Activated T-helper 17 cell treated with anti-CD3 and anti-CD28 coated beads, Interleukin-2, amount 50 U/mL, for 72 hours (primary cell): ENCODE data around the gene PLB1. TPM values are rescaled to one million over a fixed set of nuclear protein-coding genes. Genes with fewer than 3 reads are reported as not detected.

Experiments
- ATAC-seq: fragments of 150-1000 bp; cut with Tn5 transposase; replicated peaks from 2 replicates; pipeline ENCODE4 v1.10.0; 2021; ENCODE audit warnings: mild to moderate bottlenecking, moderate library complexity
- H3K27ac Mint-ChIP-seq: one replicate; pipeline ENCODE4 v1.8.0; 2022; ENCODE audit warnings: mixed read lengths
- H3K27me3 Mint-ChIP-seq: one replicate; pipeline ENCODE4 v1.8.0; 2022; ENCODE audit warnings: mixed read lengths
- H3K36me3 Mint-ChIP-seq: one replicate; pipeline ENCODE4 v1.8.0; 2022; ENCODE audit warnings: low read depth, mild to moderate bottlenecking, mixed read lengths
- H3K4me1 Mint-ChIP-seq: one replicate; pipeline ENCODE4 v1.8.0; 2022; ENCODE audit warnings: mixed read lengths
- H3K4me3 Mint-ChIP-seq: one replicate; pipeline ENCODE4 v1.8.0; 2022; ENCODE audit warnings: mild to moderate bottlenecking, mixed read lengths
- H3K9me3 Mint-ChIP-seq: one replicate; pipeline ENCODE4 v1.8.0; 2022; ENCODE audit warnings: mixed read lengths
- total RNA-seq, 2 donors: library from RNA; stranded (reverse); gene quantifications; one replicate each; pipeline ENCODE4 v1.2.3, GENCODE V29; 2022

PLB1 gene
- total RNA-seq, 2 donors from 2014 or later = 0.61 to 0.90 TPM

GRCh38 chr2:28583899-28584553 lies 88.2 kb downstream of the PLB1 start:
- H3K27me3 Mint-ChIP-seq = no peaks in the 10 kb centered on the region
- no peaks in the 10 kb centered on the region for H3K9me3 Mint-ChIP-seq
- no peaks in the 10 kb centered on the region for H3K36me3 Mint-ChIP-seq
- H3K27ac Mint-ChIP-seq = peak overlapping the region; percentile 74
- peak; percentile 96 for ATAC-seq
- peak overlapping the region; percentile 56 for H3K4me3 Mint-ChIP-seq
- peaks cover 23% of the 10 kb centered on the region for H3K4me1 Mint-ChIP-seq

- Mint-ChIP-seq H3K9me3 (no peaks in the 10 kb centered on the region), H3K4me1 (peaks cover 28% of the 10 kb centered on the region), H3K36me3 (no peaks in the 10 kb centered on the region), H3K27me3 (no peaks in the 10 kb centered on the region), H3K27ac (no peak overlapping the region), H3K4me3 (peak overlapping the region; percentile 44)
- peak; percentile 20 for ATAC-seq
These were observed 91.0 kb downstream of the PLB1 start for GRCh38 chr2:28586867-28587266.

DNA sequence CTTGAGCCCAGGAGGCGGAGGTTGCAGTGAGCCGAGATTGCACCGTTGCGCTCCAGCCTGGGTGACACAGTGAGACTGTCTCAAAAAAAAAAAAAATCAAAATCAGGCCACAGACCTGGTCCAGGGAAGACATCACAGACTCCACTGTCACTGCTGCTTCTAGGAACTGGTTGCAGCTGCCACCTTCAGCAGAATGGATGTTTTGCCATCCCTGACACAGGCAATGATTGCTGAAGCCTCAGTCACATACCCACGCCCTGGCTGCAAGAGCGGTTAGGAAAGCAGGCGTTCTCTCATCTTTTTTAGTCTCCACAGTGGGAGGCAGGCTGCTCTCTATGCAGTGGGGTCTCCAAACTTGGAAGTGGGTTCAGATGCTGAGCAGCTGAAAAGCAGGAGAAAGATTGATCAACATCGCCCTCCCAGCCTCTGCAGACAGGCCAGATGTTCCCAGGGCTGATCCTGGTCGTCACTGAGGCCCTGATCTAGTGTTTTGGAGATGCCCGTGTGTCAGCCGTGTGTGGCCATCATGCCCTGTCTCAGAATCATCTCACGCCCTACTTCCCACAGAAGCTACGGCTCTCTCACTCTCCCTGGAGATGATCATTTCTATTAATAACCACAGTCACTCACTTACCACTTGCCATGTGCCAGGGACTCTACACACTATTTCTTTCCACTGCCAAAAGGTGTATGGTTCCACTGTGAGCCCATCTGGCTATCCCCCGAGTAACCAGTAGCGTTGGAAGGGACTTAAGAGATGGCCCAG lies 91.8 kb downstream of the PLB1 start:
- H3K36me3 Mint-ChIP-seq = no peaks in the 10 kb centered on the region
- no peaks in the 10 kb centered on the region for H3K9me3 Mint-ChIP-seq
- H3K27ac Mint-ChIP-seq = peak overlapping the region; percentile 34
- ATAC-seq = no peak
- H3K27me3 Mint-ChIP-seq = no peaks in the 10 kb centered on the region
- H3K4me1 Mint-ChIP-seq = peaks cover 28% of the 10 kb centered on the region
- H3K4me3 Mint-ChIP-seq = peak overlapping the region; percentile 44

- no peaks in the 10 kb centered on the region for H3K36me3 Mint-ChIP-seq
- H3K4me1 Mint-ChIP-seq = peaks cover 28% of the 10 kb centered on the region
- no peaks in the 10 kb centered on the region for H3K9me3 Mint-ChIP-seq
- peak overlapping the region; percentile 34 for H3K27ac Mint-ChIP-seq
- ATAC-seq = no peak
- no peaks in the 10 kb centered on the region for H3K27me3 Mint-ChIP-seq
- peak overlapping the region; percentile 44 for H3K4me3 Mint-ChIP-seq
These were observed 92.4 kb downstream of the PLB1 start for GRCh38 chr2:28588292-28588670.

GRCh38 chr2:28589746-28590463 lies 94.0 kb downstream of the PLB1 start:
- ATAC-seq = no peak

GRCh38 chr2:28590496-28591301 lies 94.8 kb downstream of the PLB1 start:
- no peak overlapping the region for H3K4me3 Mint-ChIP-seq
- H3K4me1 Mint-ChIP-seq = peaks cover 34% of the 10 kb centered on the region
- H3K9me3 Mint-ChIP-seq = no peaks in the 10 kb centered on the region
- no peaks in the 10 kb centered on the region for H3K36me3 Mint-ChIP-seq
- no peak overlapping the region for H3K27ac Mint-ChIP-seq
- no peak for ATAC-seq
- H3K27me3 Mint-ChIP-seq = no peaks in the 10 kb centered on the region

More at GRCh38 chr2:28589746-28590463, 94.0 kb downstream of the PLB1 start:
- peaks cover 30% of the 10 kb centered on the region for H3K4me1 Mint-ChIP-seq
- H3K27me3 Mint-ChIP-seq = no peaks in the 10 kb centered on the region
- no peaks in the 10 kb centered on the region for H3K9me3 Mint-ChIP-seq
- no peak overlapping the region for H3K27ac Mint-ChIP-seq
- no peaks in the 10 kb centered on the region for H3K36me3 Mint-ChIP-seq
- H3K4me3 Mint-ChIP-seq = no peak overlapping the region

- Mint-ChIP-seq H3K4me3 (no peak overlapping the region), H3K36me3 (no peaks in the 10 kb centered on the region), H3K9me3 (no peaks in the 10 kb centered on the region), H3K27me3 (no peaks in the 10 kb centered on the region), H3K27ac (no peak overlapping the region), H3K4me1 (peaks cover 34% of the 10 kb centered on the region)
- no peak for ATAC-seq
These were observed 96.0 kb downstream of the PLB1 start for GRCh38 chr2:28591711-28592335.

DNA sequence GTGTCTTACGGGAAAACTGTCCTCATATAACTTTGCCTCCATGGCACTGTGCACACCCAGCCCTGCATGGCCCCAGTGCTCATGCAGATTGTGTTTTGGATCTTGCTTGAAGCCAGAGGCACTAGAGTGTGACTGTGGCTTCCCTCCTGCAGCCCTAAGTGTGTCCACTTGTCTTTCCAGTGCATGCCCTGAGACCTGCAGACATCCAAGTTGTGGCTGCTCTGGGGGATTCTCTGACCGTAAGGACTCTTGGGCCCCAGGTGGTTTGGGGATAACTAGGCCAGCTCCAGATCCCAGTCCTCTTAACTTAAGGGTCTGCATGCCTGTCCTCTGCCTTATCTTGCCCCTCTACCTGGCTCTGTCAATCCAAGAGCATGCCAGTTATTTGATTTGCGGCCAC lies 96.6 kb downstream of the PLB1 start:
- Mint-ChIP-seq H3K4me1 (peaks cover 29% of the 10 kb centered on the region), H3K27ac (no peak overlapping the region), H3K27me3 (no peaks in the 10 kb centered on the region), H3K4me3 (no peak overlapping the region), H3K9me3 (no peaks in the 10 kb centered on the region), H3K36me3 (no peaks in the 10 kb centered on the region)
- no peak for ATAC-seq

DNA sequence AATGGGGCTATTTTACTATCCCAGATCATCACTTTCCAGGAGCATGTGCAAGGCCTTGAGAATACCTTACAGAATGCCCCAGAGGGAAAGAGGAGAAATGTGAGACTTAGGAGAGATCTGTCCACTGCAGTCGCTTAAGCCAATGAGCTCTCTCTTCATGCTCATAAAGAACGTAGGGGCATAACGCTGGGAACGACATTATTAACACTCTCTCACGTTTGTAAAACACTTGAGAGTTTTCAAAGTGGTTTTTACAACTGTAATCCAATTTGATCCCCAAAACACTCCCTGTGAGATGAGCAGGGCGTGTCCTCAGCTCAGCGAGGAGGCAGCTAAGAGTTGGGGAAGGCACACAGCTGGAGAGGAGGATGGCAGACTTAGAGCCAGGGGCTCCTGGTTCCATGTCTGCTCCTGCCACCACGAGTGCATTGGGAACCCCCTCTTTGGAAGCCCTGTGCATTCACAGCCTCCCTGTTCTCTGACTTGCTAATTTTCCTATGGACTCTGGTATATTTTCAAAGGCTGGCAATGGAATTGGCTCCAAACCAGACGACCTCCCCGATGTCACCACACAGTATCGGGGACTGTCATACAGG lies 97.4 kb downstream of the PLB1 start:
- Mint-ChIP-seq H3K4me1 (peaks cover 22% of the 10 kb centered on the region), H3K9me3 (no peaks in the 10 kb centered on the region), H3K27ac (no peak overlapping the region), H3K4me3 (peak overlapping the region; percentile 75), H3K27me3 (no peaks in the 10 kb centered on the region), H3K36me3 (no peaks in the 10 kb centered on the region)
- ATAC-seq = no peak

DNA sequence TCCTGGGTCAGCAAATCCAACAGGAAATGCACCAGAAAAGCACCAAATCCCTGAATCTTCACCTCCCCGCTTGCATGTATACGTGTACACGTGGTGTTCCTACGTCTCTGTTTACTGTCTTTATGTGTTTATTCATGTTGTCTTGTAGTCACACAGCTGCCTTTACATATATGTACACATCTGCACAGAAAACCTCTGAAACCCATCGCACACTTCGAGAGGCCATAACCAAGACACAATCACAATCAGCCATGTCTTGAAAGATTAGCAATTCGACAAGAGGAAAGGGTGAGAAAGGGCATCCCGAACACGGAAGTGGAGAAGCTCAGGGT lies 98.1 kb downstream of the PLB1 start:
- no peaks in the 10 kb centered on the region for H3K27me3 Mint-ChIP-seq
- no peaks in the 10 kb centered on the region for H3K9me3 Mint-ChIP-seq
- peak overlapping the region; percentile 75 for H3K4me3 Mint-ChIP-seq
- peak overlapping the region; percentile 84 for H3K27ac Mint-ChIP-seq
- H3K4me1 Mint-ChIP-seq = peaks cover 19% of the 10 kb centered on the region
- ATAC-seq = no peak
- no peaks in the 10 kb centered on the region for H3K36me3 Mint-ChIP-seq

DNA sequence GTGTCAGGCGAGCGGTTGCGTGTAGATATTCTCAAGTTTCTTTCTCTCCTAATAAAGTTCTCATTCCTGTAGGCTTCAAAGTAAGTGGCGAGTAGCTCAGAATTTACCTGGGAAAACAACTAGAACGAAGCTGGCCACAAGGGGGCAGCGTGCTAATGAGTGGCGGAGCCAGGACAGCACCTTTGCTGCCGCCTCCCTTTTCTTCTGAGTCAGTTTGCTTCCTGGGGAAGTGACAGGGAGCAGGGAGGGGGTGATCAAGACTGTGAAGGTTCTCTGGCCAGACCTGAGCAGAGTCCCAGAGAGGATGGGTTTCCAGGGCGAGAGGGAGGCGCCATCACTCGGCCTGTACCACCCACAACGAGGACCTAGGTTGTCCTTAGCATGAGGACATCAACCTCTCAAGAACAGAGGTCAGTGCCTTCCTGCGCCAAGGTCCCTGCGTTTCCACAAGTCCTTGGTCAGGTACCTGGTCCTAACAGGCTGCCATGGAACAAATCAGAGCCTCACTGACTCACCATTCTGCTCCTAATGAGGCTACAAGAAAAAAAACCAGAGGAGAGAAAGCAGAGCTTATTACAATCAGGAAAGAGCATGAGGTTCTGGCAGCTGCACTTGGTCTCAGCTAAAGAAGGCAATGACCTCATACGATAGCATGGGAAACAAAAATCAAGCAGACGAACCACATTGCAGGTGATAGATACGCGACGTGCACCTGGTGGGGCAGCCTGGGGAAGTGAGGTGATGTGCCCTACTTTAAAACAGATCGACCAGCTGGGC lies 98.7 kb downstream of the PLB1 start:
- Mint-ChIP-seq H3K27me3 (no peaks in the 10 kb centered on the region), H3K27ac (peak overlapping the region; percentile 84), H3K36me3 (no peaks in the 10 kb centered on the region), H3K4me3 (peak overlapping the region; percentile 75), H3K9me3 (no peaks in the 10 kb centered on the region), H3K4me1 (peaks cover 19% of the 10 kb centered on the region)
- peak; percentile 97 for ATAC-seq

DNA sequence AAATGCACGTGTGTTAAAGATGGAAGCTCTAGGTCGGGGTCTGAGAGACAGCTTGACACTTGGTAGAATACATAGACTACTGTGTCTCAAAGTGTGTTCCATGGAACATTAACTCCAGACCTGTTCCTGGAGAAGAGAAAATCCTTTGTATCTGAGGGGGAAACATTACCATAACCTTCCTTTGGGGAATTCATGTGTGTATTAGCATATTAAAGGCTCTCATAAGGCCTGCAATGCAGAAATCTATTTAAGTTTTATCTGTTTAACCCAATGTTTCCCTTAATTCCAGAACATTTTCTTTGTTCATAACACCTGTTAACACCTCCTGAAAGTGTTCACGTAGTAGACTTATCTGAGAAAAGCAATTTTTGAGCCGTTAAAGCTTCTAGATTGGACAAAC lies 99.5 kb downstream of the PLB1 start:
- H3K9me3 Mint-ChIP-seq = no peaks in the 10 kb centered on the region
- peaks cover 19% of the 10 kb centered on the region for H3K4me1 Mint-ChIP-seq
- H3K4me3 Mint-ChIP-seq = peak overlapping the region; percentile 75
- no peaks in the 10 kb centered on the region for H3K27me3 Mint-ChIP-seq
- no peaks in the 10 kb centered on the region for H3K36me3 Mint-ChIP-seq
- no peak for ATAC-seq
- peak overlapping the region; percentile 84 for H3K27ac Mint-ChIP-seq

- Mint-ChIP-seq H3K4me1 (peaks cover 21% of the 10 kb centered on the region), H3K27ac (no peak overlapping the region), H3K36me3 (no peaks in the 10 kb centered on the region), H3K27me3 (no peaks in the 10 kb centered on the region), H3K9me3 (no peaks in the 10 kb centered on the region), H3K4me3 (no peak overlapping the region)
- ATAC-seq = no peak
These were observed 102.6 kb downstream of the PLB1 start for GRCh38 chr2:28598484-28598883.
